ACC112 (cell line): ENCODE measurements around the gene KISS1.

ENCODE experiments used
- H2AFZ ChIP-seq: fragments of 200-600 bp; sonication (generic); one replicate; pipeline ENCODE4 v1.6.0; 2017; ENCODE audit warnings: antibody characterized with exemption, low read length; ENCODE audit not compliant: unreplicated experiment
- H3K27ac ChIP-seq: fragments of 200-600 bp; sonication (generic); 2 replicates; pipeline ENCODE4 v1.5.1; 2014; ENCODE audit warnings: low read depth, mild to moderate bottlenecking, antibody characterized with exemption, low read length, moderate library complexity
- H3K27me3 ChIP-seq: fragments of 200-600 bp; sonication (generic); 2 replicates; pipeline ENCODE4 v1.6.1; 2014; ENCODE audit warnings: mild to moderate bottlenecking, antibody characterized with exemption, low read length, moderate library complexity, mixed read lengths; ENCODE audit not compliant: insufficient read depth
- H3K36me3 ChIP-seq: fragments of 200-600 bp; sonication (generic); 2 replicates; pipeline ENCODE4 v1.6.1; 2016; ENCODE audit warnings: mild to moderate bottlenecking, antibody characterized with exemption, low read length, moderate library complexity, mixed read lengths; ENCODE audit not compliant: insufficient read depth
- H3K4me1 ChIP-seq: fragments of 200-600 bp; sonication (generic); one replicate; pipeline ENCODE4 v1.6.1; 2016; ENCODE audit warnings: low read length, mixed read lengths; ENCODE audit not compliant: insufficient read depth, unreplicated experiment, control insufficient read depth
- H3K4me3 ChIP-seq: fragments of 200-600 bp; sonication (generic); 2 replicates; pipeline ENCODE4 v1.5.1; 2014; ENCODE audit warnings: mild to moderate bottlenecking, low read depth, low read length
- H3K79me2 ChIP-seq: fragments of 200-600 bp; sonication (generic); one replicate; pipeline ENCODE4 v1.6.0; 2016; ENCODE audit warnings: low read length; ENCODE audit not compliant: control insufficient read depth, unreplicated experiment, insufficient read depth

The KISS1 gene

GRCh38 chr1:204174958-204175357 lies 21.3 kb downstream of the KISS1 start:
- no peak overlapping the region for H2AFZ ChIP-seq
- H3K27ac ChIP-seq = no peak overlapping the region
- no peaks in the 10 kb centered on the region for H3K36me3 ChIP-seq
- H3K4me1 ChIP-seq = peaks cover 10% of the 10 kb centered on the region
- H3K79me2 ChIP-seq = no peaks in the 10 kb centered on the region
- peaks cover 38% of the 10 kb centered on the region for H3K27me3 ChIP-seq
- H3K4me3 ChIP-seq = no peak overlapping the region

DNA sequence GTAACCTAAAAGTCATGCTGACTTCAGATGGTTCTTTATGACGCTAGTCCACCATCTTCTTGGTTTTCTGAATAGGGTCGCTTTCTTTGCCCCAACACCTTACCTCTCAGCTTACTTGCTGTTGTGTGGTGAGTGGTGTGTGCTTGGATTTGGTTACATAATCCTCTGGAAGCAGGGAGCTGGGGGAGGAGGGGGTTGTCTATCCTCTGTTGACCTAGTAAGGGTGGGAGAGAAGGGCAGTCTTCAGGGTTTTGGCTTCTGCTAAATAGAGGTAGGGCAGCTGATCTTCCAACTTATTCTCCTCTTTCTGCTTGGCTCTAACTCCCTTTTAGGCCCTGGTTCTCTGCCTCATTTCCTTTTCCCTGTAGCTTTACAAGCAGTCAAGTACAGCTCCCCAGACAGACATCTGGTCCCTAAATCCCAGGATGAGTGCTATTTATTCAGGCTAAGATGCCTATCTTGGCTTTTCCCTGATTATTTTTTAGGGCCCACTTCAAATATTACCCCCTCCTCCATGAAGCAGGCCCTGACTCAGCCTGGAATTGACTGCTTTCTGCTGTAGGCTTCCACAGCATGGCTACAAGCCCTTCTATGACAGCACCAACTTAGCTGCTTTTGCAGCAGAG lies 23.8 kb downstream of the KISS1 start:
- Histone ChIP-seq H3K36me3 (no peaks in the 10 kb centered on the region), H3K4me3 (no peak overlapping the region), H3K27ac (no peak overlapping the region), H3K79me2 (no peaks in the 10 kb centered on the region), H3K4me1 (peaks cover 10% of the 10 kb centered on the region), H2AFZ (no peak overlapping the region), H3K27me3 (peaks cover 17% of the 10 kb centered on the region)

DNA sequence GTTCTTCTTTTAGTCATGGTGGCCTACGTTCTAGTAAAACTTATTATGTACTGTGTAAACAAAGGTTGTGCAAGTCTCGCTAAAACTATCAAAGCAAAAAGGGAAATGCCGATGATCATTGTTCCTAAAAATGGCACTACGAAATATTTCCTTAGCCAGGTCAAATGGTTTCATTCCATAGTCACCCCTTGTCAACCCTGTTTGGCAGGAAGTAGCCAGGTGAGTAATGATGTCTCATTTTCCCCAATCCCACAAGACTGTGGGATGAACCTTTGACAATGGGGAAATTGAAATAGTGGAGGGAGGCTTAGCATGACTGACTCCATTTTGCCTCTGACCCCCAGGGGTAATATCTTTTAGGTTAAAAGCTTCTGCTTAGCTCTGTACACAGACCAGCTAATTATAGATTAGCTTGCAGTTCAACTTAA lies 24.5 kb downstream of the KISS1 start:
- Histone ChIP-seq H3K4me3 (no peak overlapping the region), H3K36me3 (no peaks in the 10 kb centered on the region), H3K79me2 (no peaks in the 10 kb centered on the region), H2AFZ (no peak overlapping the region), H3K27ac (no peak overlapping the region), H3K4me1 (peaks cover 10% of the 10 kb centered on the region), H3K27me3 (peaks cover 13% of the 10 kb centered on the region)

GRCh38 chr1:204170494-204171155 lies 25.7 kb downstream of the KISS1 start:
- Histone ChIP-seq H2AFZ (no peak overlapping the region), H3K27ac (no peak overlapping the region)

GRCh38 chr1:204169858-204170257 lies 26.4 kb downstream of the KISS1 start:
- H3K27me3 ChIP-seq = no peaks in the 10 kb centered on the region
- H2AFZ ChIP-seq = no peak overlapping the region
- no peaks in the 10 kb centered on the region for H3K36me3 ChIP-seq
- no peak overlapping the region for H3K27ac ChIP-seq
- peaks cover 10% of the 10 kb centered on the region for H3K4me1 ChIP-seq
- no peak overlapping the region for H3K4me3 ChIP-seq
- H3K79me2 ChIP-seq = no peaks in the 10 kb centered on the region

More at GRCh38 chr1:204170494-204171155, 25.7 kb downstream of the KISS1 start:
- Histone ChIP-seq H3K4me3 (no peak overlapping the region), H3K36me3 (no peaks in the 10 kb centered on the region), H3K79me2 (no peaks in the 10 kb centered on the region), H3K27me3 (peaks cover 1% of the 10 kb centered on the region; the same call in 1 of the 2 replicates), H3K4me1 (peaks cover 10% of the 10 kb centered on the region)

GRCh38 chr1:204167730-204168129 lies 28.6 kb downstream of the KISS1 start:
- Histone ChIP-seq H3K27me3 (no peaks in the 10 kb centered on the region), H3K36me3 (no peaks in the 10 kb centered on the region), H2AFZ (no peak overlapping the region), H3K4me3 (no peak overlapping the region), H3K27ac (no peak overlapping the region), H3K79me2 (no peaks in the 10 kb centered on the region), H3K4me1 (peaks cover 10% of the 10 kb centered on the region)

GRCh38 chr1:204166219-204166618 lies 30.1 kb downstream of the KISS1 start, which contains the start of gene REN:
TSS of gene REN (minus strand) at chr1:204166337. CDS start at chr1:204166293, 44 bp downstream.
- no peak within 1 kb of the TSS for H2AFZ ChIP-seq
- H3K4me3 ChIP-seq = no peak within 1 kb of the TSS
- no peak within 1 kb of the TSS for H3K27ac ChIP-seq
- no peaks in the 10 kb centered on the region for H3K4me1 ChIP-seq
- no peaks in the 10 kb centered on the region for H3K79me2 ChIP-seq
- no peaks in the 10 kb centered on the region for H3K27me3 ChIP-seq
- H3K36me3 ChIP-seq = no peaks in the 10 kb centered on the region

DNA sequence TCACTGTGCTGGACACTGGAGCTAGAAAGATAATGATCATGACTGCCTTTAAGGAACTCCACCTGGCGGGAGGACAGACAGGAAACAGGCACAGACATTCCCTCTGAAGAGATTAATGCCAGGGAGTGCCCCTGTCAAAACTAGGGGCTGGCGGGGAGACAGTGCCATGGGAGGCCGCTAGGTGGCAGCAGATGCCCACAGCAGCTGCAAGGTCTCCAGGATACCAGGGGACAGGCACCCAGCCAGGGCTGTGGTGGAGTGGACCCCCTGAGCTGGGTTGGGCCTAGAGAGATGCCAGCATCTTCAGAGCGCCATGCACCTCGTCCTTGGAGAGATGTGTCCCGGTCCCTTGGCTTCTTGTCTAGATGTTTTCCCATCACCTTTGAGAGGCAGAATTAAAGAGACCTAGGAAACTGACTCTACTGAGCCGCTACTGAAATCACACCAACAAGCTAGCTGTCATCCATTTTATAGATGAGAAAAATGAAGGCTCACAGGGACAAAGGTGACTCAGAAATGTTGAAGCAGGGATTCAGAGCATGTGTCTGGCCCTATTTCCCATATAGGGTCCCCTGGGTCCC lies 33.7 kb downstream of the KISS1 start:
- Histone ChIP-seq H3K4me3 (no peak overlapping the region), H3K27me3 (no peaks in the 10 kb centered on the region; the same call in 1 of the 2 replicates), H3K27ac (no peak overlapping the region), H3K36me3 (no peaks in the 10 kb centered on the region), H2AFZ (no peak overlapping the region), H3K4me1 (no peaks in the 10 kb centered on the region), H3K79me2 (no peaks in the 10 kb centered on the region)

GRCh38 chr1:204161609-204162493 lies 34.4 kb downstream of the KISS1 start:
- no peaks in the 10 kb centered on the region for H3K4me1 ChIP-seq
- H2AFZ ChIP-seq = no peak overlapping the region
- no peaks in the 10 kb centered on the region for H3K79me2 ChIP-seq
- no peak overlapping the region for H3K4me3 ChIP-seq
- H3K27me3 ChIP-seq = no peaks in the 10 kb centered on the region; the same call in 1 of the 2 replicates
- no peaks in the 10 kb centered on the region for H3K36me3 ChIP-seq
- no peak overlapping the region for H3K27ac ChIP-seq

- H3K36me3 ChIP-seq = no peaks in the 10 kb centered on the region
- H3K27ac ChIP-seq = no peak overlapping the region
- H2AFZ ChIP-seq = no peak overlapping the region
- H3K4me3 ChIP-seq = no peak overlapping the region
- H3K79me2 ChIP-seq = no peaks in the 10 kb centered on the region
- H3K4me1 ChIP-seq = no peaks in the 10 kb centered on the region
- no peaks in the 10 kb centered on the region; the same call in 1 of the 2 replicates for H3K27me3 ChIP-seq
Measured at GRCh38 chr1:204157962-204158361, 38.3 kb downstream of the KISS1 start.
